Fibroblast of lung (primary cell): ENCODE data around the gene PDILT.

ENCODE experiments used
- CTCF ChIP-seq, 2 donors: IDR thresholded peaks in 1 of 2; conservative IDR thresholded peaks in 1 of 2; 1 replicate in 1 of 2; 2 replicates in 1 of 2; pipeline ENCODE4 v1.5.1; 2011 to 2012; ENCODE audit warnings: low read length in 2 of 2, control low read depth in 1 of 2, inconsistent platforms in 1 of 2, low read depth in 1 of 2, mild to moderate bottlenecking in 1 of 2
- EZH2 ChIP-seq: IDR thresholded peaks from 2 replicates; pipeline ENCODE4 v1.5.1; 2012; ENCODE audit warnings: low read length, control low read depth, mild to moderate bottlenecking; ENCODE audit errors: missing control alignments

- TF ChIP-seq CTCF (conservative IDR thresholded peaks at IDR 0.05 in 1 of 2, IDR thresholded peaks at IDR 0.05 in 1 of 2; ENCODE audit: low read depth in 1 of 2, low read length in 2 of 2): no peak
- TF ChIP-seq EZH2: no peak
Measured at GRCh38 chr16:20393801-20394577, 10.5 kb downstream of the PDILT start.
